Activated T-cell treated with anti-CD3 and anti-CD28 coated beads, Interleukin-2, amount 50 U/mL, for 1 hour (primary cell): ENCODE data around the gene GCKR.

Source experiments
- DNase-seq: peaks from one replicate; pipeline ENCODE4 v3.0.0-alpha.2; 2020

Gene GCKR

GRCh38 chr2:27572998-27573429, 76.4 kb downstream of the GCKR start:
- no peak for DNase-seq
